Mesodermal cell (in vitro differentiated cells): ENCODE results near the gene USP36.

ENCODE experiments used
- H3K27ac ChIP-seq: 2 replicates; pipeline ENCODE4 v1.7.0; 2013; ENCODE audit warnings: mild to moderate bottlenecking, low read depth, low read length, moderate library complexity; ENCODE audit not compliant: severe bottlenecking
- H3K36me3 ChIP-seq: 2 replicates; pipeline ENCODE4 v1.7.1; 2013; ENCODE audit warnings: mild to moderate bottlenecking, low read length, moderate library complexity; ENCODE audit not compliant: control insufficient read depth, insufficient read depth
- H3K4me1 ChIP-seq: one replicate; pipeline ENCODE4 v1.7.1; 2013; ENCODE audit warnings: mild to moderate bottlenecking, low read length; ENCODE audit not compliant: insufficient read depth, control insufficient read depth, poor library complexity, severe bottlenecking
- H3K4me3 ChIP-seq: 2 replicates; pipeline ENCODE4 v1.7.0; 2013; ENCODE audit warnings: low read length, control low read depth, mild to moderate bottlenecking; ENCODE audit not compliant: insufficient read depth, poor library complexity, severe bottlenecking; ENCODE audit errors: extremely low read depth
- H3K9me3 ChIP-seq: 2 replicates; pipeline ENCODE4 v1.7.1; 2013; ENCODE audit warnings: mild to moderate bottlenecking, low read length, moderate library complexity; ENCODE audit not compliant: control insufficient read depth
- WGBS, 2 experiments: methylation state at CpG; one replicate each; pipeline ENCODE4 v1.1.5; 2013; ENCODE audit warnings: missing lambda C conversion rate in 2 of 2; ENCODE audit not compliant: insufficient coverage in 2 of 2; 5-methylcytosine and 5-hydroxymethylcytosine counted together

USP36 gene

GRCh38 chr17:78748048-78748729, 92.4 kb downstream of the USP36 start:
- Histone ChIP-seq H3K9me3 (no peaks in the 10 kb centered on the region), H3K4me1 (no peaks in the 10 kb centered on the region), H3K36me3 (no peaks in the 10 kb centered on the region), H3K4me3 (no peak overlapping the region), H3K27ac (no peak overlapping the region)
- WGBS, 2 experiments: 88 to 94% methylated on average over 4 to 5 of the region's 6 CpGs

DNA sequence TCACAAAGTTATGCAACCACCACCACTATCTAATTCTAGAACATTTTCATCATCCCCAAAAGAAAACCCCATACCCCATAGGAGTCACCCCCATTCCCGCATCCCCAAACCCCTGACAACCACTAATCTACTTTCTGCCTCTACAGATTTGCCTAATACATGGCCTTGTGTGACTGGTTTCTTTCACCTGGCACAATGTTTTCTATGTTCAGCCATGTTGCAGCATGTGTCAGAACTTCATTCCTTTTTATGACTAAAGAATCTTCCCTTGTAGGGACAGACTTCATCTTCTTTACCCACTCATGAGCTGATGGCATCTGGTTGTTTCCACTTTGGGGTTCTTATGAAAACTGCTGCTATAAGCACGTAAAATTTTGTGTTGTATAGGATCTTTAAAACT, 93.1 kb downstream of the USP36 start:
- Histone ChIP-seq H3K27ac (no peak overlapping the region), H3K9me3 (no peaks in the 10 kb centered on the region), H3K36me3 (no peaks in the 10 kb centered on the region), H3K4me1 (no peaks in the 10 kb centered on the region), H3K4me3 (no peak overlapping the region)
- WGBS, 2 experiments: 100% methylated on average over 1 of the region's 2 CpGs; no CpG with 5 or more reads in 1 of the 2 experiments

DNA sequence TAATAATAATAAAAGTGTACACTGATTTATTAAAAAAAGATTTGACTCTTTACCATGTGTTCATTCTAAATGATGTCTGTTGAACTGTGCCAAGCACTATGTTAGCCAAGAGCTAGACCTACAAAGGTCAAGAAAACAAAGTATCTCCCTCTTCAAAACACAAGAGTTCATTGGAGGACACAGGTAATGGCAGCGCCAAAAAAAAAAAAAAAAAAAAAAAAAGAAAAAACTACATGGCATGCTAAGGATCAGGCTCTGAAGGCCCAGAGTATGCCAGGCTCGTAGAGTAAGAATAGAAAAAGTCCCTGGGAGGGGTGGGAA, 93.7 kb downstream of the USP36 start:
- no peaks in the 10 kb centered on the region for H3K9me3 ChIP-seq
- H3K4me1 ChIP-seq: peaks cover 6% of the 10 kb centered on the region
- WGBS, 2 experiments: 90 to 100% methylated on average over 1 of the region's 2 CpGs
- no peaks in the 10 kb centered on the region for H3K36me3 ChIP-seq
- no peak overlapping the region for H3K4me3 ChIP-seq
- H3K27ac ChIP-seq: no peak overlapping the region

- no peaks in the 10 kb centered on the region for H3K9me3 ChIP-seq
- H3K36me3 ChIP-seq: no peaks in the 10 kb centered on the region
- H3K4me3 ChIP-seq: no peak overlapping the region
- no peak overlapping the region for H3K27ac ChIP-seq
- H3K4me1 ChIP-seq: peaks cover 11% of the 10 kb centered on the region
- 87 to 93% methylated on average over 9 of the region's 12 CpGs for WGBS, 2 experiments
Observed at GRCh38 chr17:78746263-78746948, 94.2 kb downstream of the USP36 start.
